HEK293 (cell line): Measurements from ENCODE around the gene GCAT.

Experiments used
- CTCF ChIA-PET: fragments of 350-600 bp; formaldehyde crosslinking; extraction: SDS; loops from one replicate; lab custom pipeline; 2021; ENCODE audit warnings: antibody characterized with exemption; lab: Yijun Ruan, JAX
- POLR2A ChIA-PET: fragments of 300-600 bp; formaldehyde crosslinking; extraction: SDS; loops from one replicate; lab custom pipeline; 2020; ENCODE audit warnings: antibody characterized with exemption, inconsistent platforms; lab: Yijun Ruan, JAX
- H3K27ac ChIP-seq: fragments of 200-500 bp; sonication (Bioruptor generic); 2 replicates; pipeline ENCODE4 v1.5.1; 2014; ENCODE audit warnings: low read depth, low read length, control low read depth, inconsistent platforms; ENCODE audit errors: extremely low read depth
- H3K36me3 ChIP-seq, 2 experiments: fragments of 200-500 bp in 1 of 2; sonication (Bioruptor generic) in 1 of 2; 1 replicate in 1 of 2; 2 replicates in 1 of 2; pipeline ENCODE4 v1.5.1; 2014 to 2017; ENCODE audit warnings: inconsistent platforms in 2 of 2, low read length in 2 of 2; ENCODE audit not compliant: control insufficient read depth in 2 of 2, insufficient read depth in 1 of 2
- H3K4me1 ChIP-seq: fragments of 200-500 bp; sonication (Bioruptor generic); 2 replicates; pipeline ENCODE4 v1.5.1; 2014; ENCODE audit warnings: mild to moderate bottlenecking, low read length, inconsistent platforms; ENCODE audit not compliant: control insufficient read depth, insufficient read depth
- H3K4me3 ChIP-seq: 2 replicates; pipeline ENCODE4 v1.5.1; 2011; ENCODE audit warnings: low read depth, mild to moderate bottlenecking, control low read depth, low read length, moderate library complexity
- H3K9me3 ChIP-seq: fragments of 200-500 bp; sonication (Bioruptor generic); 2 replicates; pipeline ENCODE4 v1.5.1; 2014; ENCODE audit warnings: low read depth, low read length, inconsistent platforms; ENCODE audit not compliant: control insufficient read depth, insufficient read depth
- BCL11B ChIP-seq: fragments of 450-650 bp; formaldehyde crosslinking; IDR thresholded peaks from 2 replicates; pipeline ENCODE4 v1.5.1; 2016; ENCODE audit warnings: low read depth, missing biosample characterization, missing genetic modification characterization
- KLF16 ChIP-seq: fragments of 450-650 bp; formaldehyde crosslinking; IDR thresholded peaks from 2 replicates; pipeline ENCODE4 v1.5.1; 2017; ENCODE audit warnings: missing biosample characterization, missing genetic modification characterization
- RBAK ChIP-seq: fragments of 450-650 bp; formaldehyde crosslinking; IDR thresholded peaks from 2 replicates; pipeline ENCODE4 v1.5.1; 2016; ENCODE audit warnings: missing biosample characterization, missing genetic modification characterization
- ZBTB17 ChIP-seq: fragments of 450-650 bp; formaldehyde crosslinking; IDR thresholded peaks from 2 replicates; pipeline ENCODE4 v1.5.1; 2016; ENCODE audit warnings: missing biosample characterization, missing genetic modification characterization
- ZBTB7A ChIP-seq: fragments of 450-650 bp; formaldehyde crosslinking; IDR thresholded peaks from 2 replicates; pipeline ENCODE4 v1.5.1; 2016; ENCODE audit warnings: low read depth, missing biosample characterization, missing genetic modification characterization
- ZNF121 ChIP-seq: fragments of 450-650 bp; formaldehyde crosslinking; IDR thresholded peaks from 2 replicates; pipeline ENCODE4 v1.5.1; 2016; ENCODE audit warnings: missing biosample characterization, missing genetic modification characterization
- ZNF140 ChIP-seq: fragments of 450-650 bp; formaldehyde crosslinking; IDR thresholded peaks from 2 replicates; pipeline ENCODE4 v1.5.1; 2016; ENCODE audit warnings: missing biosample characterization, missing genetic modification characterization
- ZNF2 ChIP-seq: fragments of 450-650 bp; formaldehyde crosslinking; IDR thresholded peaks from 2 replicates; pipeline ENCODE4 v1.5.1; 2016; ENCODE audit warnings: missing biosample characterization, missing genetic modification characterization
- ZNF335 ChIP-seq: fragments of 450-650 bp; formaldehyde crosslinking; conservative IDR thresholded peaks from 2 replicates; pipeline ENCODE4 v1.5.1; 2016; ENCODE audit warnings: missing biosample characterization, missing genetic modification characterization
- ZNF585B ChIP-seq: fragments of 450-650 bp; formaldehyde crosslinking; IDR thresholded peaks from 2 replicates; pipeline ENCODE4 v1.5.1; 2016; ENCODE audit warnings: missing biosample characterization, missing genetic modification characterization
- ZNF626 ChIP-seq: fragments of 450-650 bp; sonication (Bioruptor Pico); formaldehyde crosslinking; IDR thresholded peaks from 2 replicates; pipeline ENCODE4 v1.5.1; 2018; ENCODE audit warnings: missing biosample characterization, missing genetic modification characterization, inconsistent platforms
- ZNF768 ChIP-seq: fragments of 450-650 bp; formaldehyde crosslinking; IDR thresholded peaks from 2 replicates; pipeline ENCODE4 v1.5.1; 2018; ENCODE audit warnings: missing biosample characterization, mild to moderate bottlenecking, missing genetic modification characterization
- ZSCAN23 ChIP-seq: fragments of 450-650 bp; formaldehyde crosslinking; IDR thresholded peaks from 2 replicates; pipeline ENCODE4 v1.5.1; 2016; ENCODE audit warnings: missing biosample characterization, missing genetic modification characterization
- TF ChIP-seq, protein P1 (sequence below): fragments of 450-650 bp; formaldehyde crosslinking; IDR thresholded peaks from 2 replicates; pipeline ENCODE4 v1.5.1; 2016; ENCODE audit warnings: missing biosample characterization, missing genetic modification characterization
- TF ChIP-seq, protein P2 (sequence below): sonication (generic); formaldehyde crosslinking; IDR thresholded peaks from 2 replicates; pipeline ENCODE4 v1.8.1; 2022; ENCODE audit warnings: mild to moderate bottlenecking, moderate library complexity, missing genetic modification reagents
- TF ChIP-seq, protein P3 (sequence below): fragments of 450-650 bp; IDR thresholded peaks from 2 replicates; pipeline ENCODE4 v1.5.1; 2018; ENCODE audit warnings: missing biosample characterization, mild to moderate bottlenecking, missing genetic modification characterization
- TF ChIP-seq, protein P4 (sequence below): fragments of 450-650 bp; formaldehyde crosslinking; conservative IDR thresholded peaks from 2 replicates; pipeline ENCODE4 v1.5.1; 2016; ENCODE audit warnings: low read depth, missing biosample characterization, missing genetic modification characterization
- TF ChIP-seq, protein P5 (sequence below): fragments of 450-650 bp; formaldehyde crosslinking; IDR thresholded peaks from 2 replicates; pipeline ENCODE4 v1.5.1; 2016; ENCODE audit warnings: missing biosample characterization, missing genetic modification characterization

Gene GCAT

DNA sequence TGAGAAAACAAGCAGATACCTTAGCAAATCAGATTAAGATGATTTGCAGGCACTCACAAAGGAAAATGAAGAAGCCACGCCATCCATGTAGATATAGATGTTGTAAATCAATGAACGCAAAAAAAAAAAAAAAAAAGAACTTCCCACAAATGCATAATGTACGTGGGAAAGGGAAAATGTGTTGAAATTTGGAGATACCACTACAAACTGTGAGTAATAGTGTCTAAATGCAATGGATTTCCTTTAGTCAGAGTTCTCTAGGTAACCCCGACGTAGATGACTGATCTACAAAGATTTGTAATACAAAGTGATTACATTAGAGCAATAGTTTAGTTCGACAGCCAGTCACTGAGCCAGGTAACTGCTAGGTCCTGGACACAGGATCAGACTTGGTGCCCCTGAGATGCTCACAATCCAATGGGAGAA lies 37.2 kb downstream of the GCAT start (continued):
- TF ChIP-seq, protein P1, sequence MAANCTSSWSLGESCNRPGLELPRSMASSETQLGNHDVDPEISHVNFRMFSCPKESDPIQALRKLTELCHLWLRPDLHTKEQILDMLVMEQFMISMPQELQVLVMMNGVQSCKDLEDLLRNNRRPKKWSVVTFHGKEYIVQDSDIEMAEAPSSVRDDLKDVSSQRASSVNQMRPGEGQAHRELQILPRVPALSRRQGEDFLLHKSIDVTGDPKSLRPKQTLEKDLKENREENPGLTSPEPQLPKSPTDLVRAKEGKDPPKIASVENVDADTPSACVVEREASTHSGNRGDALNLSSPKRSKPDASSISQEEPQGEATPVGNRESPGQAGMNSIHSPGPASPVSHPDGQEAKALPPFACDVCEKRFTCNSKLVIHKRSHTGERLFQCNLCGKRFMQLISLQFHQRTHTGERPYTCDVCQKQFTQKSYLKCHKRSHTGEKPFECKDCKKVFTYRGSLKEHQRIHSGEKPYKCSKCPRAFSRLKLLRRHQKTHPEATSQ (tag by site-specific recombination): no peak
- TF ChIP-seq, protein P2, sequence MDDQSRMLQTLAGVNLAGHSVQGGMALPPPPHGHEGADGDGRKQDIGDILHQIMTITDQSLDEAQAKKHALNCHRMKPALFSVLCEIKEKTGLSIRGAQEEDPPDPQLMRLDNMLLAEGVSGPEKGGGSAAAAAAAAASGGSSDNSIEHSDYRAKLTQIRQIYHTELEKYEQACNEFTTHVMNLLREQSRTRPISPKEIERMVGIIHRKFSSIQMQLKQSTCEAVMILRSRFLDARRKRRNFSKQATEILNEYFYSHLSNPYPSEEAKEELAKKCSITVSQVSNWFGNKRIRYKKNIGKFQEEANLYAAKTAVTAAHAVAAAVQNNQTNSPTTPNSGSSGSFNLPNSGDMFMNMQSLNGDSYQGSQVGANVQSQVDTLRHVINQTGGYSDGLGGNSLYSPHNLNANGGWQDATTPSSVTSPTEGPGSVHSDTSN (CRISPR knock-in tag): no peak
- TF ChIP-seq BCL11B (tag by site-specific recombination) (no peak), ZNF585B (tag by site-specific recombination) (no peak), ZSCAN23 (tag by site-specific recombination) (no peak), ZNF140 (tag by site-specific recombination) (no peak), RBAK (tag by site-specific recombination) (no peak)

DNA sequence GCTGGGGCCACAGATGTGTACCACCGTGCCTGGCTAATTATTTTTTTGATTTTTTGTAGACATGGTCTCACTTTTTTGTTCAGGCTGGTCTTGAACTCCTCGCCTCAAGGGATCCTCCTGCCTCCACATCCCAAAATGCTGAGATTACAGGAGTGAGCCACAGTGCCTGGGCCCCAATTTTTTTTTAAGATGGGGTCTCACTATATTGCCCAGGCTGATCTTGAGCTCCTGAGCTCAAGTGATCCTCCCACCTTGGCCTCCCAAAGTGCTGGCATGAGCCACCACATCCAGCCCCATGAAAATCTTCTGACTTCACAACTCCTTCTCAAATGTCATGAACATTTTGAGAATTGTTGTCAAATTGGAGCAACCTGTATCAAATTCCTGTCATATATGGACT lies 38.7 kb downstream of the GCAT start:
- ChIA-PET POLR2A (interaction anchor here (0.8 kb wide), 1 partner anchor 9 kb away, joined by 3 read pairs; no protein-coding TSS in a partner anchor), CTCF (interaction anchor here (0.6 kb wide), 2 partner anchors 26 to 135 kb away, joined by 3 read pairs; no protein-coding TSS in a partner anchor)
- no peak overlapping the region for H3K27ac ChIP-seq
- H3K9me3 ChIP-seq: no peaks in the 10 kb centered on the region
- TF ChIP-seq, protein P3, sequence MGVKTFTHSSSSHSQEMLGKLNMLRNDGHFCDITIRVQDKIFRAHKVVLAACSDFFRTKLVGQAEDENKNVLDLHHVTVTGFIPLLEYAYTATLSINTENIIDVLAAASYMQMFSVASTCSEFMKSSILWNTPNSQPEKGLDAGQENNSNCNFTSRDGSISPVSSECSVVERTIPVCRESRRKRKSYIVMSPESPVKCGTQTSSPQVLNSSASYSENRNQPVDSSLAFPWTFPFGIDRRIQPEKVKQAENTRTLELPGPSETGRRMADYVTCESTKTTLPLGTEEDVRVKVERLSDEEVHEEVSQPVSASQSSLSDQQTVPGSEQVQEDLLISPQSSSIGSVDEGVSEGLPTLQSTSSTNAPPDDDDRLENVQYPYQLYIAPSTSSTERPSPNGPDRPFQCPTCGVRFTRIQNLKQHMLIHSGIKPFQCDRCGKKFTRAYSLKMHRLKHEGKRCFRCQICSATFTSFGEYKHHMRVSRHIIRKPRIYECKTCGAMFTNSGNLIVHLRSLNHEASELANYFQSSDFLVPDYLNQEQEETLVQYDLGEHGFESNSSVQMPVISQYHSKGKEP (tag by site-specific recombination): no peak
- TF ChIP-seq ZNF121 (tag by site-specific recombination): peak; percentile 82
- no peak for TF ChIP-seq ZNF626 (tag by site-specific recombination)
- TF ChIP-seq KLF16 (tag by site-specific recombination): no peak
- H3K36me3 ChIP-seq: peaks cover 2 to 25% of the 10 kb centered on the region in 2 experiments
- peaks cover 2% of the 10 kb centered on the region; the same call in 1 of the 2 replicates for H3K4me1 ChIP-seq
- H3K4me3 ChIP-seq: no peak overlapping the region

DNA sequence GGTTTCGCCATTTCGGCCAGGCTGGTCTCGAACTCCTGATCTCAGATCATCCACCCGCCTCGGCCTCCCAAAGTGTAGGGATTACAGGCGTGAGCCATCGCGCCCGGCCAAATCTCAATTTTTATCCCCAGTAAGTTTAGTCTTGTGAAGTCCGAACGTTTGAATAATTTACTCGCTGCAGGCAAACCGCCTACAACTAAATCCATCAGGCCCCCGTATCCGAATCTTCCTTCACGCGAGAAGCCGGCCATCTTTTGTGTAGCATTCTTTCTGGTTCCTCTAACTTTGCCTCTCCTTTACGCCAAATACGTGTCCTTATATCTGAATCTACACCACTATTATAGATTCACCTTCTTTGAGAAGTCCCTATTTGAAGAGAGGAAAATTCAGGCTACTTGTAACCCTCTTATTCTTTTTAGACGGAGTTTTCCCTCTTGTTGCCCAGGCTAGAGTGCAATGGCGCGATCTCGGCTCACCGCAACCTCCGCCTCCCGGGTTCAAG lies 40.9 kb downstream of the GCAT start:
- TF ChIP-seq ZBTB7A (tag by site-specific recombination) (0 out of 2 replicates have a peak, but pooled peaks have one; percentile 20), ZNF335 (tag by site-specific recombination) (peak; percentile 91), ZNF768 (tag by site-specific recombination) (no peak), ZNF2 (no peak), ZBTB17 (tag by site-specific recombination) (0 out of 2 replicates have a peak, but pooled peaks have one; percentile 14)
- TF ChIP-seq, protein P4, sequence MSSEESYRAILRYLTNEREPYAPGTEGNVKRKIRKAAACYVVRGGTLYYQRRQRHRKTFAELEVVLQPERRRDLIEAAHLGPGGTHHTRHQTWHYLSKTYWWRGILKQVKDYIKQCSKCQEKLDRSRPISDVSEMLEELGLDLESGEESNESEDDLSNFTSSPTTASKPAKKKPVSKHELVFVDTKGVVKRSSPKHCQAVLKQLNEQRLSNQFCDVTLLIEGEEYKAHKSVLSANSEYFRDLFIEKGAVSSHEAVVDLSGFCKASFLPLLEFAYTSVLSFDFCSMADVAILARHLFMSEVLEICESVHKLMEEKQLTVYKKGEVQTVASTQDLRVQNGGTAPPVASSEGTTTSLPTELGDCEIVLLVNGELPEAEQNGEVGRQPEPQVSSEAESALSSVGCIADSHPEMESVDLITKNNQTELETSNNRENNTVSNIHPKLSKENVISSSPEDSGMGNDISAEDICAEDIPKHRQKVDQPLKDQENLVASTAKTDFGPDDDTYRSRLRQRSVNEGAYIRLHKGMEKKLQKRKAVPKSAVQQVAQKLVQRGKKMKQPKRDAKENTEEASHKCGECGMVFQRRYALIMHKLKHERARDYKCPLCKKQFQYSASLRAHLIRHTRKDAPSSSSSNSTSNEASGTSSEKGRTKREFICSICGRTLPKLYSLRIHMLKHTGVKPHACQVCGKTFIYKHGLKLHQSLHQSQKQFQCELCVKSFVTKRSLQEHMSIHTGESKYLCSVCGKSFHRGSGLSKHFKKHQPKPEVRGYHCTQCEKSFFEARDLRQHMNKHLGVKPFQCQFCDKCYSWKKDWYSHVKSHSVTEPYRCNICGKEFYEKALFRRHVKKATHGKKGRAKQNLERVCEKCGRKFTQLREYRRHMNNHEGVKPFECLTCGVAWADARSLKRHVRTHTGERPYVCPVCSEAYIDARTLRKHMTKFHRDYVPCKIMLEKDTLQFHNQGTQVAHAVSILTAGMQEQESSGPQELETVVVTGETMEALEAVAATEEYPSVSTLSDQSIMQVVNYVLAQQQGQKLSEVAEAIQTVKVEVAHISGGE (tag by site-specific recombination): peak; percentile 67; the same call in 1 of the 2 replicates
- TF ChIP-seq, protein P5, sequence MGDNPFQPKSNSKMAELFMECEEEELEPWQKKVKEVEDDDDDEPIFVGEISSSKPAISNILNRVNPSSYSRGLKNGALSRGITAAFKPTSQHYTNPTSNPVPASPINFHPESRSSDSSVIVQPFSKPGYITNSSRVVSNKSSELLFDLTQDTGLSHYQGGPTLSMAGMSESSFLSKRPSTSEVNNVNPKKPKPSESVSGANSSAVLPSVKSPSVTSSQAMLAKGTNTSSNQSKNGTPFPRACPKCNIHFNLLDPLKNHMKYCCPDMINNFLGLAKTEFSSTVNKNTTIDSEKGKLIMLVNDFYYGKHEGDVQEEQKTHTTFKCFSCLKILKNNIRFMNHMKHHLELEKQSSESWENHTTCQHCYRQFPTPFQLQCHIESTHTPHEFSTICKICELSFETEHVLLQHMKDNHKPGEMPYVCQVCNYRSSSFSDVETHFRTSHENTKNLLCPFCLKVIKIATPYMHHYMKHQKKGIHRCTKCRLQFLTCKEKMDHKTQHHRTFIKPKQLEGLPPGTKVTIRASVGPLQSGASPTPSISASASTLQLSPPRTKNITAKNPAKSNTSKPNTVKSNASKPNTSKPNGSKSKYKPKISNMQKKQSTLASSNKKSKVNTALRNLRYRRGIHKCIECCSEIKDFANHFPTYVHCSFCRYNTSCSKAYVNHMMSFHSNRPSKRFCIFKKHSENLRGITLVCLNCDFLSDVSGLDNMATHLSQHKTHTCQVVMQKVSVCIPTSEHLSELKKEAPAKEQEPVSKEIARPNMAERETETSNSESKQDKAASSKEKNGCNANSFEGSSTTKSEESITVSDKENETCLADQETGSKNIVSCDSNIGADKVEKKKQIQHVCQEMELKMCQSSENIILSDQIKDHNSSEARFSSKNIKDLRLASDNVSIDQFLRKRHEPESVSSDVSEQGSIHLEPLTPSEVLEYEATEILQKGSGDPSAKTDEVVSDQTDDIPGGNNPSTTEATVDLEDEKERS (tag by site-specific recombination): 0 out of 2 replicates have a peak, but pooled peaks have one; percentile 52
- TF ChIP-seq, all 188 proteins: peak for 5
- Histone ChIP-seq H3K4me1 (peaks cover 2% of the 10 kb centered on the region; the same call in 1 of the 2 replicates), H3K27ac (peak overlapping the region; percentile 75), H3K9me3 (no peaks in the 10 kb centered on the region), H3K36me3 (peaks cover 24 to 37% of the 10 kb centered on the region in 2 experiments), H3K4me3 (peak overlapping the region; percentile 82)
- POLR2A ChIA-PET: interaction anchor here (0.6 to 1.6 kb wide), 4 partner anchors 15 to 190 kb away, joined by 3 to 8 read pairs (median 5); partner anchors contain the start of genes GCAT and PDXP
- CTCF ChIA-PET: interaction anchor here (1.7 kb wide), 1 partner anchor 31 kb away, joined by 4 read pairs; no protein-coding TSS in a partner anchor
